HG02623 (cell line): Measurements from ENCODE around the gene TAS1R2.

Experiments
- ATAC-seq: cut with Tn5 transposase; IDR thresholded peaks from one replicate; pipeline ENCODE4 v1.9.1; 2021; ENCODE audit warnings: moderate library complexity; ENCODE audit not compliant: unreplicated experiment

Gene TAS1R2

GRCh38 chr1:18823438-18823837, 36.0 kb downstream of the TAS1R2 start:
- ATAC-seq: no peak

- ATAC-seq: no peak
Measured at GRCh38 chr1:18820791-18821641, 38.4 kb downstream of the TAS1R2 start.

- no peak for ATAC-seq
Measured at GRCh38 chr1:18819986-18820790, 39.3 kb downstream of the TAS1R2 start.

GRCh38 chr1:18819203-18819602, 40.3 kb downstream of the TAS1R2 start:
- no peak for ATAC-seq

GRCh38 chr1:18817795-18818435, 41.5 kb downstream of the TAS1R2 start:
- ATAC-seq: no peak

GRCh38 chr1:18817316-18817715, 42.1 kb downstream of the TAS1R2 start:
- no peak for ATAC-seq

GRCh38 chr1:18816808-18817207, 42.7 kb downstream of the TAS1R2 start:
- no peak for ATAC-seq

GRCh38 chr1:18814874-18815531, 44.5 kb downstream of the TAS1R2 start:
- ATAC-seq: no peak

GRCh38 chr1:18814425-18814824, 45.0 kb downstream of the TAS1R2 start:
- no peak for ATAC-seq

GRCh38 chr1:18812453-18812939, 47.0 kb downstream of the TAS1R2 start:
- ATAC-seq: no peak

- no peak for ATAC-seq
Measured at GRCh38 chr1:18811733-18812452, 47.6 kb downstream of the TAS1R2 start.

- ATAC-seq: no peak
Measured at GRCh38 chr1:18809953-18810899, 49.2 kb downstream of the TAS1R2 start.

- ATAC-seq: no peak
Measured at GRCh38 chr1:18808550-18808949, 50.9 kb downstream of the TAS1R2 start.

- no peak for ATAC-seq
Measured at GRCh38 chr1:18807334-18808063, 52.0 kb downstream of the TAS1R2 start.

- ATAC-seq: no peak
Measured at GRCh38 chr1:18805925-18806849, 53.3 kb downstream of the TAS1R2 start.

GRCh38 chr1:18805150-18805879, 54.1 kb downstream of the TAS1R2 start:
- no peak for ATAC-seq

- ATAC-seq: no peak
Measured at GRCh38 chr1:18803851-18804250, 55.6 kb downstream of the TAS1R2 start.
